Measurements from ENCODE around the gene CASP8.

Gene CASP8

DNA sequence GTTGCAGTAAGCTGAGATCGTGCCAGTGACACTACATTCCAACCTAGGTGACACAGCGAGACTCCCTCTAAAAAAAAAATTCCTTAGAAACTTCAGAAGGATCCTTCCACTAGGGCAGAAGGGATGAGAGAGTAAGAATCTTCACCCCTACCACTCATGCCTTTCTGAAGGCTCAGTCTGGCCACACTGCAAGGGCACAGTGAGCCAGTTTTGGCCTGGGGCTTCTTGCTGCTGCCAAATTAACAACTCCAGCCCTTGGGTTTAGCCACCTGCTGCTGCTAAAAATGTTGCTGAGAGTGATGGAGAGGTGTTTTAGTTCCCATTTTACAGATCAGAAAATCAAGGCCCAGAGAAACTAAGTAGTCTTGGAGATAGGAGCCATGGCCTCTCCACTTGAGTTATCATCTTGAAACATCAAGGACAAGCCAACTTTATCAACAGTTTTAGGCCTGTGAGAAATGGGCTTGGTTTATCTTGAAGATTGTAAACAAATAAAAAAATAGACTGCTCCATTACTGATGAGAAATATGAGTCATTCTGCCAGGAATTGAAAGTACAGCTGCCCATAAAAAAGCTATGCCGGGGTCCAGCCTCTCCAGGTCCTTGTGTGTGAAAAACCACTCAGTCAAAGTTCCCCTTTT is 31.9 kb upstream of the CASP8 start:
- Histone ChIP-seq H3K23ac (ENCODE audit: low read length in 2 of 2) (no peak overlapping the region), H3K36me3 (ENCODE audit: control insufficient read depth in 1 of 2, insufficient read depth in 2 of 2, low read depth in 1 of 2, low read length in 2 of 2) (no peaks in the 10 kb centered on the region), H2BK15ac (ENCODE audit: low read depth, poor library complexity, severe bottlenecking) (no peak overlapping the region), H4K8ac (ENCODE audit: low read length) (peak overlapping the region; percentile 84), H3K27me3 (ENCODE audit: control insufficient read depth in 1 of 2, insufficient read depth in 1 of 2, low read length in 2 of 2) (no peaks in the 10 kb centered on the region), H2BK120ac (ENCODE audit: low read depth, low read length) (peak overlapping the region; percentile 61), H3K4ac (ENCODE audit: low read depth in 1 of 2, low read length in 2 of 2) (no peak overlapping the region), H2BK12ac (ENCODE audit: low read length in 2 of 2) (no peak overlapping the region), H3K79me1 (replicated peaks; ENCODE audit: low read length, poor library complexity, severe bottlenecking) (no peaks in the 10 kb centered on the region), H3K4me2 (ENCODE audit: low read length, poor library complexity, severe bottlenecking) (no peak overlapping the region), H2BK5ac (ENCODE audit: low read depth, low read length, poor library complexity, severe bottlenecking) (no peak overlapping the region), H4K91ac (ENCODE audit: low read length) (no peak overlapping the region), H2AFZ (ENCODE audit: low read depth, low read length) (no peak overlapping the region), H3K18ac (ENCODE audit: low read depth in 1 of 2, low read length in 2 of 2) (no peak overlapping the region), H3K4me3 (ENCODE audit: insufficient read depth in 1 of 2, low read depth in 1 of 2, low read length in 2 of 2) (no peak overlapping the region), H3K27ac (ENCODE audit: low read length, poor library complexity, severe bottlenecking) (no peak overlapping the region), H3K14ac (ENCODE audit: low read length in 2 of 2) (no peak overlapping the region), H2AK5ac (ENCODE audit: low read length, severe bottlenecking) (no peak overlapping the region), H3K9ac (ENCODE audit: low read length) (no peak overlapping the region), H3K9me3 (ENCODE audit: control insufficient read depth, low read length) (no peaks in the 10 kb centered on the region), H3K4me1 (ENCODE audit: control insufficient read depth, insufficient read depth, low read depth, low read length) (peaks cover 7% of the 10 kb centered on the region)
- WGBS = 18% methylated on average over 1 of the region's 3 CpGs
- DNase-seq = peak; percentile 60

DNA sequence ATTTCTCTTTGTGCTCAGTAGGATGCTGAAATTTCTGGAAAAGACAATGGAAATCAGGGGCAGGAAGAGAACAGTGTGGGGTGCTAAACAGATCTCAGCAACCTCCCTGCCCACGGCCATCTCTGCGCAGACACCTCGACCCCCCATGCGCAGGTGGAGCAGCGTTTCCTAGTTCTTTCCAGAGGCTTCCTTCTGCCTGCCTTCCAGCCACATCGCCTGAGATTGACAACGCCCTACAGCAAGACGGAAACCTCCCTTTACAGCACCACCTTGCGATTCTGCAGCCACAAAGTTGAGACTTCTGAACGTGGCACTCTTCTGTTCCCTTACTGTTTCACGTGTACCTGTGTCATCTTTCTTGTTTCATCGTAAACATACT is 31.4 kb upstream of the CASP8 start:
- no peak overlapping the region for H3K27ac ChIP-seq (ENCODE audit: low read length, poor library complexity, severe bottlenecking)
- H3K4me1 ChIP-seq (ENCODE audit: control insufficient read depth, insufficient read depth, low read depth, low read length) = peaks cover 10% of the 10 kb centered on the region
- no peak overlapping the region for H3K4me2 ChIP-seq (ENCODE audit: low read length, poor library complexity, severe bottlenecking)
- peak overlapping the region; percentile 28 for H2BK15ac ChIP-seq (ENCODE audit: low read depth, poor library complexity, severe bottlenecking)
- no peak overlapping the region for H3K4me3 ChIP-seq (ENCODE audit: insufficient read depth in 1 of 2, low read depth in 1 of 2, low read length in 2 of 2)
- peak overlapping the region; percentile 92 for H4K91ac ChIP-seq (ENCODE audit: low read length)
- H3K27me3 ChIP-seq (ENCODE audit: control insufficient read depth in 1 of 2, insufficient read depth in 1 of 2, low read length in 2 of 2) = no peaks in the 10 kb centered on the region
- no peaks in the 10 kb centered on the region for H3K36me3 ChIP-seq (ENCODE audit: control insufficient read depth in 1 of 2, insufficient read depth in 2 of 2, low read depth in 1 of 2, low read length in 2 of 2)
- H2BK120ac ChIP-seq (ENCODE audit: low read depth, low read length) = peak overlapping the region; percentile 61
- H3K79me1 ChIP-seq (replicated peaks; ENCODE audit: low read length, poor library complexity, severe bottlenecking) = no peaks in the 10 kb centered on the region
- no peak overlapping the region for H2AFZ ChIP-seq (ENCODE audit: low read depth, low read length)
- H4K8ac ChIP-seq (ENCODE audit: low read length) = peak overlapping the region; percentile 84
- H3K9me3 ChIP-seq (ENCODE audit: control insufficient read depth, low read length) = no peaks in the 10 kb centered on the region
- no peak overlapping the region for H3K18ac ChIP-seq (ENCODE audit: low read depth in 1 of 2, low read length in 2 of 2)
- H3K9ac ChIP-seq (ENCODE audit: low read length) = no peak overlapping the region
- H3K4ac ChIP-seq (ENCODE audit: low read depth in 1 of 2, low read length in 2 of 2) = no peak overlapping the region
- H2AK5ac ChIP-seq (ENCODE audit: low read length, severe bottlenecking) = no peak overlapping the region
- H2BK12ac ChIP-seq (ENCODE audit: low read length in 2 of 2) = peak overlapping the region in 1 of 2 experiments; percentile 66
- 85% methylated on average over 11 of the region's 12 CpGs for WGBS
- DNase-seq = no peak
- no peak overlapping the region for H2BK5ac ChIP-seq (ENCODE audit: low read depth, low read length, poor library complexity, severe bottlenecking)
- H3K23ac ChIP-seq (ENCODE audit: low read length in 2 of 2) = no peak overlapping the region
- no peak overlapping the region for H3K14ac ChIP-seq (ENCODE audit: low read length in 2 of 2)

DNA sequence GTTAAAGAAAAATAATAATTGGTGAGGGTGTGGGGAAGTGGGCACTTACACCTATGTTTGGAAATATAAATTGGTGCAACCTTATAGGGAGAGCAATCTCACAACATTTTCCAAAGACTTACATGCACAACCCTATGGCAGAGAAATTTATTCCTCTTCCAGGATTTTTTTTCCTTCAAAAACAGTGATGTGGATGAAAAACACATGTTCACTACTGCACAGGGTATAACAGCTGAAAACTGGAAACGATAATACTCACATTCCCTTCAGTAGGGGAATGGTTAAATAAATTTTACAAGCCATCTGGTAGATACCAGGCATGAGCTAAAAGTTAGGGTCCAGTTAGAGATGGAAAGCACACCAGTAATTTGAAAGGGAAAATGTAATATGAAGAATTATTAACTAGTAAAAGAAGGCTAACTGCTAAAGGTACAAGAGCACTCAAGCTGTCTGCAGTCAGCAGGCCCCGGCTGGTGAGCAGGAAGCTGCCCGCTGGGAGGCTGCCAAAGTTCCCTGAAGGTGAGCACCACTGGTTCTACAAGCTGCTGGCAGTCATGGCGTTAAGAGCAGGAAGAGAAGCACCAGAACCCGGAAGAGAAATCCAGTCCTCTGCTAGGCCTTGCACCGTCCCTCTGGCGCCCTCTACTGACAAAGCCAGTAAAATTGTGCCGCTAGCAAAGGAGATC is 28.4 kb upstream of the CASP8 start:
- H2BK5ac ChIP-seq (ENCODE audit: low read depth, low read length, poor library complexity, severe bottlenecking) = peak overlapping the region; percentile 82
- peak overlapping the region; percentile 57 to 74 for H3K18ac ChIP-seq (ENCODE audit: low read depth in 1 of 2, low read length in 2 of 2)
- peak overlapping the region; percentile 96 for H4K91ac ChIP-seq (ENCODE audit: low read length)
- peak overlapping the region; percentile 80 for H3K9ac ChIP-seq (ENCODE audit: low read length)
- H3K79me1 ChIP-seq (replicated peaks; ENCODE audit: low read length, poor library complexity, severe bottlenecking) = no peaks in the 10 kb centered on the region
- DNase-seq = peak; percentile 86
- WGBS = 30% methylated on average over 8 of the region's 8 CpGs
- H2BK12ac ChIP-seq (ENCODE audit: low read length in 2 of 2) = no peak overlapping the region
- H3K4me3 ChIP-seq (ENCODE audit: insufficient read depth in 1 of 2, low read depth in 1 of 2, low read length in 2 of 2) = peak overlapping the region in 1 of 2 experiments; percentile 62
- H3K23ac ChIP-seq (ENCODE audit: low read length in 2 of 2) = no peak overlapping the region
- H3K4ac ChIP-seq (ENCODE audit: low read depth in 1 of 2, low read length in 2 of 2) = peak overlapping the region in 1 of 2 experiments; percentile 79
- no peaks in the 10 kb centered on the region for H3K9me3 ChIP-seq (ENCODE audit: control insufficient read depth, low read length)
- H2AFZ ChIP-seq (ENCODE audit: low read depth, low read length) = no peak overlapping the region
- H3K4me2 ChIP-seq (ENCODE audit: low read length, poor library complexity, severe bottlenecking) = peak overlapping the region; percentile 47
- peak overlapping the region; percentile 93 for H3K27ac ChIP-seq (ENCODE audit: low read length, poor library complexity, severe bottlenecking)
- peak overlapping the region; percentile 50 for H2BK15ac ChIP-seq (ENCODE audit: low read depth, poor library complexity, severe bottlenecking)
- H3K14ac ChIP-seq (ENCODE audit: low read length in 2 of 2) = no peak overlapping the region
- H3K27me3 ChIP-seq (ENCODE audit: control insufficient read depth in 1 of 2, insufficient read depth in 1 of 2, low read length in 2 of 2) = no peaks in the 10 kb centered on the region
- no peak overlapping the region for H2AK5ac ChIP-seq (ENCODE audit: low read length, severe bottlenecking)
- H3K4me1 ChIP-seq (ENCODE audit: control insufficient read depth, insufficient read depth, low read depth, low read length) = peaks cover 16% of the 10 kb centered on the region
- H4K8ac ChIP-seq (ENCODE audit: low read length) = peak overlapping the region; percentile 100
- H3K36me3 ChIP-seq (ENCODE audit: control insufficient read depth in 1 of 2, insufficient read depth in 2 of 2, low read depth in 1 of 2, low read length in 2 of 2) = no peaks in the 10 kb centered on the region
- H2BK120ac ChIP-seq (ENCODE audit: low read depth, low read length) = peak overlapping the region; percentile 71

DNA sequence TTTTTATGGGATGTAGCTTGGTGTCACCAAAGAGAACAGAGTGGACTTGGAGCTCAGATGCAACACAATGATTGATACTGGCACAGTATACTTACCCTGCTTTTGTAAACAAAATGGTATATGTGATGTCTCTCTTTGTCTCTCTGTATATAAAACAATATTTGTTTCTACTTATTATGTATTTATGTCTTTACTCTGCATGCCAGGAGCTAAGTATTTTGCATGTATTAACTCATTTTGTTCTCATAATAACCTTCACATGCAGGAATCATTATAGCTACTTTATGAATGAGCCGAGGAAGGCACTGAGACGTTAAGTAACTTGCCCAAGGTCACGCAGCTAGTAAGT is 27.9 kb upstream of the CASP8 start:
- Histone ChIP-seq H3K4ac (ENCODE audit: low read depth in 1 of 2, low read length in 2 of 2) (no peak overlapping the region), H3K79me1 (replicated peaks; ENCODE audit: low read length, poor library complexity, severe bottlenecking) (no peaks in the 10 kb centered on the region), H2BK12ac (ENCODE audit: low read length in 2 of 2) (no peak overlapping the region), H2AK5ac (ENCODE audit: low read length, severe bottlenecking) (no peak overlapping the region), H3K14ac (ENCODE audit: low read length in 2 of 2) (no peak overlapping the region), H2BK15ac (ENCODE audit: low read depth, poor library complexity, severe bottlenecking) (no peak overlapping the region), H3K27ac (ENCODE audit: low read length, poor library complexity, severe bottlenecking) (peak overlapping the region; percentile 93), H3K4me1 (ENCODE audit: control insufficient read depth, insufficient read depth, low read depth, low read length) (peaks cover 16% of the 10 kb centered on the region), H3K9ac (ENCODE audit: low read length) (peak overlapping the region; percentile 7), H2BK5ac (ENCODE audit: low read depth, low read length, poor library complexity, severe bottlenecking) (no peak overlapping the region), H3K18ac (ENCODE audit: low read depth in 1 of 2, low read length in 2 of 2) (no peak overlapping the region), H2AFZ (ENCODE audit: low read depth, low read length) (no peak overlapping the region), H3K4me2 (ENCODE audit: low read length, poor library complexity, severe bottlenecking) (no peak overlapping the region), H3K23ac (ENCODE audit: low read length in 2 of 2) (no peak overlapping the region), H3K36me3 (ENCODE audit: control insufficient read depth in 1 of 2, insufficient read depth in 2 of 2, low read depth in 1 of 2, low read length in 2 of 2) (no peaks in the 10 kb centered on the region), H4K91ac (ENCODE audit: low read length) (no peak overlapping the region), H3K27me3 (ENCODE audit: control insufficient read depth in 1 of 2, insufficient read depth in 1 of 2, low read length in 2 of 2) (no peaks in the 10 kb centered on the region), H3K9me3 (ENCODE audit: control insufficient read depth, low read length) (no peaks in the 10 kb centered on the region), H2BK120ac (ENCODE audit: low read depth, low read length) (no peak overlapping the region), H3K4me3 (ENCODE audit: insufficient read depth in 1 of 2, low read depth in 1 of 2, low read length in 2 of 2) (no peak overlapping the region), H4K8ac (ENCODE audit: low read length) (no peak overlapping the region)
- 54% methylated on average over 3 of the region's 3 CpGs for WGBS
- no peak for DNase-seq

Measured in mesenchymal stem cell (in vitro differentiated cells and primary cell).